SU-DHL-6 (cell line): Measurements from ENCODE around the gene WASL.

Source experiments
- CTCF ChIP-seq: fragments of 200-600 bp; sonication (generic); IDR thresholded peaks from one replicate; pipeline ENCODE4 v1.5.1; 2017; ENCODE audit warnings: antibody characterized with exemption, mild to moderate bottlenecking, low read length, moderate library complexity; ENCODE audit not compliant: insufficient read depth, poor library complexity, severe bottlenecking
- EZH2phosphoT487 ChIP-seq: fragments of 200-600 bp; sonication (generic), shearing (Covaris generic); conservative IDR thresholded peaks from 2 replicates; pipeline ENCODE4 v1.6.1; 2018; ENCODE audit warnings: mild to moderate bottlenecking, antibody characterized with exemption, low read length, moderate library complexity, mixed read lengths

GRCh38 chr7:123735539-123735938 lies 13.3 kb downstream of the WASL start:
- TF ChIP-seq CTCF, result no peak
- TF ChIP-seq EZH2phosphoT487, result no peak
